HPDE6-E6E7 (cell line): Measurements from ENCODE around the gene ANKRD11.
"Not testable (repeated sequence)": the region's sequence is repeated elsewhere in the genome, so short reads cannot be mapped to it uniquely, and the experiment has no call there.

ENCODE experiments used
- DNase-seq: peaks from one replicate; pipeline ENCODE4 v3.0.0; 2011; ENCODE audit warnings: missing footprints; ENCODE audit errors: extremely low spot score

ANKRD11 gene

GRCh38 chr16:89384282-89384681, 106.1 kb downstream of the ANKRD11 start:
- DNase-seq: no peak

GRCh38 chr16:89383095-89384003, 107.0 kb downstream of the ANKRD11 start:
- DNase-seq: peak; percentile 95

- DNase-seq: not testable (repeated sequence)
Measured at GRCh38 chr16:89382555-89382954, 107.8 kb downstream of the ANKRD11 start.

- no peak for DNase-seq
Measured at GRCh38 chr16:89381788-89382187, 108.6 kb downstream of the ANKRD11 start.

GRCh38 chr16:89380681-89381080, 109.7 kb downstream of the ANKRD11 start:
- no peak for DNase-seq

- no peak for DNase-seq
Measured at GRCh38 chr16:89378947-89379771, 111.2 kb downstream of the ANKRD11 start.

- DNase-seq: no peak
Measured at GRCh38 chr16:89377453-89377848, 112.9 kb downstream of the ANKRD11 start.

GRCh38 chr16:89376812-89377452, 113.4 kb downstream of the ANKRD11 start:
- DNase-seq: no peak

GRCh38 chr16:89375686-89376085, 114.7 kb downstream of the ANKRD11 start:
- DNase-seq: no peak

- DNase-seq: no peak
Measured at GRCh38 chr16:89375021-89375420, 115.3 kb downstream of the ANKRD11 start.

- no peak for DNase-seq
Measured at GRCh38 chr16:89374393-89374960, 115.9 kb downstream of the ANKRD11 start.

- DNase-seq: no peak
Measured at GRCh38 chr16:89373355-89374110, 116.8 kb downstream of the ANKRD11 start.

GRCh38 chr16:89371968-89372634, 118.3 kb downstream of the ANKRD11 start:
- DNase-seq: no peak

- no peak for DNase-seq
Measured at GRCh38 chr16:89371386-89371785, 119.0 kb downstream of the ANKRD11 start.

GRCh38 chr16:89370601-89371000, 119.8 kb downstream of the ANKRD11 start:
- no peak for DNase-seq

- DNase-seq: no peak
Measured at GRCh38 chr16:89370081-89370511, 120.3 kb downstream of the ANKRD11 start.

- DNase-seq: no peak
Measured at GRCh38 chr16:89369266-89369895, 121.0 kb downstream of the ANKRD11 start.

GRCh38 chr16:89368604-89369249, 121.6 kb downstream of the ANKRD11 start:
- DNase-seq: no peak

- no peak for DNase-seq
Measured at GRCh38 chr16:89367538-89367915, 122.8 kb downstream of the ANKRD11 start.
